Head of caudate nucleus (tissue), 42 donors: ENCODE results near the gene GNAT1.
"Not testable (repeated sequence)": the region's sequence is repeated elsewhere in the genome, so short reads cannot be mapped to it uniquely, and the experiment has no call there.

Source experiments
- DNase-seq, 42 donors: peaks; one replicate each; pipeline versions ENCODE4 v3.0.0 to v3.0.0-alpha.2; 2020 to 2021; ENCODE audit warnings: mixed read lengths in 7 of 42
- intact Hi-C: fragments of 100-400 bp; cut with DNase I; formaldehyde crosslinking; loops from one replicate; pipeline ENCODE4 v1.15.0; 2022

The GNAT1 gene

GRCh38 chr3:50230104-50230793 is 38.8 kb downstream of the GNAT1 start:
- DNase-seq, result peak in 2 of 42 donors; percentile 15 to 31
- intact Hi-C loops, result no loop called here

GRCh38 chr3:50230794-50231125 is 39.4 kb downstream of the GNAT1 start:
- DNase-seq, result peak in 1 of 42 donors; percentile 67
- intact Hi-C loops, result no loop called here

- DNase-seq, result no peak
- intact Hi-C loops, result no loop called here
Measured at GRCh38 chr3:50231581-50231980, 40.2 kb downstream of the GNAT1 start.

- intact Hi-C loops, result no loop called here
- DNase-seq, result no peak
Measured at GRCh38 chr3:50232303-50232702, 40.9 kb downstream of the GNAT1 start.

GRCh38 chr3:50233176-50233575 is 41.8 kb downstream of the GNAT1 start:
- intact Hi-C loops, result no loop called here
- DNase-seq, result no peak

- DNase-seq, result peak; percentile 94 to 100 (median 99)
- intact Hi-C loops, result no loop called here
Measured at GRCh38 chr3:50235716-50236483, 44.5 kb downstream of the GNAT1 start, which contains the start of gene GNAI2. TSS of gene GNAI2 (plus strand) at chr3:50236204. CDS start at chr3:50236336, 132 bp downstream.

GRCh38 chr3:50236484-50237132 is 45.2 kb downstream of the GNAT1 start:
- intact Hi-C loops, result no loop called here
- DNase-seq, result no peak

- intact Hi-C loops, result no loop called here
- peak in 3 of 42 donors; percentile 35 to 61 (median 51) for DNase-seq
Measured at GRCh38 chr3:50237133-50237651, 45.8 kb downstream of the GNAT1 start.

GRCh38 chr3:50237754-50238548 is 46.5 kb downstream of the GNAT1 start:
- peak in 41 of 42 donors; percentile 55 to 90 (median 77) for DNase-seq
- intact Hi-C loops, result no loop called here

- DNase-seq, result peak in 41 of 42 donors; percentile 52 to 87 (median 70)
Measured at GRCh38 chr3:50238549-50239026, 47.2 kb downstream of the GNAT1 start.

GRCh38 chr3:50239649-50240048 is 48.2 kb downstream of the GNAT1 start:
- intact Hi-C loops, result no loop called here
- no peak for DNase-seq

More at GRCh38 chr3:50238549-50239026, 47.2 kb downstream of the GNAT1 start:
- intact Hi-C loops, result no loop called here

GRCh38 chr3:50241163-50241562 is 49.8 kb downstream of the GNAT1 start:
- intact Hi-C loops, result no loop called here
- no peak for DNase-seq

GRCh38 chr3:50241713-50242380 is 50.4 kb downstream of the GNAT1 start:
- intact Hi-C loops, result no loop called here
- DNase-seq, result no peak

- intact Hi-C loops, result no loop called here
- DNase-seq, result no peak
Measured at GRCh38 chr3:50242381-50242770, 51.0 kb downstream of the GNAT1 start.

GRCh38 chr3:50242851-50243542 is 51.6 kb downstream of the GNAT1 start:
- intact Hi-C loops, result no loop called here

GRCh38 chr3:50243543-50243895 is 52.1 kb downstream of the GNAT1 start:
- intact Hi-C loops, result no loop called here
- DNase-seq, result no peak

More at GRCh38 chr3:50242851-50243542, 51.6 kb downstream of the GNAT1 start:
- DNase-seq, result peak in 23 of 42 donors; percentile 37 to 75 (median 58)

- intact Hi-C loops, DNase-seq: not testable (repeated sequence)
Measured at GRCh38 chr3:50244813-50245212, 53.4 kb downstream of the GNAT1 start.
